Ovary (tissue), 9 donors: Measurements from ENCODE around the gene OLFML2A. TPM values are rescaled to one million over a fixed set of nuclear protein-coding genes. Genes with fewer than 3 reads are reported as not detected.

Source experiments
- DNase-seq, 5 donors: peaks; one replicate each; pipeline ENCODE4 v3.0.0-alpha.2; 2019 to 2020
- H3K27ac ChIP-seq, 2 donors: fragments of 200-600 bp; one replicate each; pipeline versions ENCODE4 v1.5.1 to v1.8.0; 2019 to 2022
- H3K27me3 ChIP-seq: fragments of 200-600 bp; one replicate; pipeline ENCODE4 v1.8.0; 2022
- H3K36me3 ChIP-seq: fragments of 200-600 bp; sonication (generic); one replicate; pipeline ENCODE4 v1.5.1; 2019
- H3K4me1 ChIP-seq: one replicate; pipeline ENCODE4 v1.8.1; 2013; ENCODE audit warnings: mild to moderate bottlenecking, moderate library complexity; ENCODE audit not compliant: insufficient read depth
- H3K4me3 ChIP-seq: fragments of 200-600 bp; sonication (generic); one replicate; pipeline ENCODE4 v1.5.1; 2017
- H3K9me3 ChIP-seq, 2 donors: fragments of 200-600 bp in 1 of 2; sonication (generic) in 1 of 2; one replicate each; pipeline versions ENCODE4 v1.5.1 to v1.8.1; 2013 to 2019; ENCODE audit warnings: mild to moderate bottlenecking in 1 of 2, moderate library complexity in 1 of 2
- CTCF ChIP-seq, 3 donors: fragments of 450-650 bp in 2 of 3; fragments of 200-600 bp in 1 of 3; IDR thresholded peaks; one replicate each; pipeline versions ENCODE4 v1.5.1 to v1.8.0; 2016 to 2022; ENCODE audit warnings: antibody characterized with exemption in 3 of 3, mild to moderate bottlenecking in 1 of 3
- EP300 ChIP-seq: sonication (generic); formaldehyde crosslinking; IDR thresholded peaks from one replicate; pipeline ENCODE4 v1.6.1; 2017; ENCODE audit warnings: antibody characterized with exemption
- POLR2A ChIP-seq: fragments of 450-650 bp; IDR thresholded peaks from one replicate; pipeline ENCODE4 v1.6.1; 2017; ENCODE audit warnings: antibody characterized with exemption, mild to moderate bottlenecking, moderate library complexity
- WGBS, 3 donors: extraction: QIAGEN DNeasy Blood & Tissue Kit in 1 of 3; methylation state at CpG; one replicate each; pipeline versions ENCODE4 v1.1.5 to v1.1.7; 2013 to 2017; 5-methylcytosine and 5-hydroxymethylcytosine counted together
- intact Hi-C, 4 donors: fragments of 100-400 bp; cut with DNase I; formaldehyde crosslinking; loops; one replicate each; pipeline versions ENCODE4 v1.11.0 to v1.15.1; 2022 to 2023
- polyA plus RNA-seq, 2 donors: library from polyadenylated mRNA; stranded (reverse); fragments of 200-250 nt in 1 of 2; fragments of 350-450 nt in 1 of 2; fragmentation: Illumina TruSeq in 1 of 2; extraction: RNeasy Lipid Tissue Mini Kit (QIAGEN cat#74804) in 1 of 2; gene quantifications; one replicate each; pipeline ENCODE4 v1.2.3, GENCODE V29; 2013 to 2014
- total RNA-seq, 7 donors: library from RNA; depleted of rRNA in 2 of 7; stranded (reverse); fragments of >200 nt in 2 of 7; fragmentation: NEBNext Ultra II Directional in 3 of 7; extraction: Animal tissue kit (Norgen Biotek cat#: 25700) in 3 of 7; gene quantifications; one replicate each; pipeline versions ENCODE4 v1.1.0 to v1.2.4, GENCODE V29; 2016 to 2023
- donor health status: DM: no; HTN: no; CAD: no; lungs with moderate emphysema.
- donor health status: DM: no; HTN: no; CAD: no.
- donor health status: Bipolar disorder and iron deficiency.
- donor health status: DM: yes; HTN: yes; CAD: no.
- donor health status: DM: no; HTN: no; CAD: no.
- donor health status: DM: yes; HTN: yes; CAD: no.

OLFML2A gene
- total and polyA plus RNA-seq, 9 donors, result 14.7 to 63.4 (median 31.0) TPM

GRCh38 chr9:124859803-124860581 lies 83.1 kb downstream of the OLFML2A start:
- TF ChIP-seq EP300 (no peak), POLR2A (no peak), CTCF (IDR thresholded peaks at IDR 0.05) (no peak)
- no peaks in the 10 kb centered on the region for H3K27me3 ChIP-seq
- H3K4me1 ChIP-seq, result peaks cover 6% of the 10 kb centered on the region
- H3K36me3 ChIP-seq, result no peaks in the 10 kb centered on the region
- H3K4me3 ChIP-seq, result no peak overlapping the region
- no peak overlapping the region for H3K27ac ChIP-seq
- no peaks in the 10 kb centered on the region for H3K9me3 ChIP-seq
- intact Hi-C loops, result loop anchor here in 2 of 4 donors (10.0 kb wide), 2 partner anchors 245 to 285 kb away; partner anchors contain the start of gene SCAI (in 1 of the 2)
- 31 to 48% (median 45%) methylated on average over 10 of the region's 10 CpGs for WGBS, 3 donors
- no peak for DNase-seq

- no peak for DNase-seq
- H3K9me3 ChIP-seq, result no peaks in the 10 kb centered on the region
- TF ChIP-seq CTCF (IDR thresholded peaks at IDR 0.05) (no peak), EP300 (no peak), POLR2A (no peak)
- intact Hi-C loops, result loop anchor here in 1 of 4 donors (10.0 kb wide), 1 partner anchor 284 kb away; the partner anchor contains the start of gene SCAI
- H3K4me3 ChIP-seq, result peak overlapping the region; percentile 49
- H3K27ac ChIP-seq, result peak overlapping the region; percentile 47 to 76
- H3K27me3 ChIP-seq, result no peaks in the 10 kb centered on the region
- no peaks in the 10 kb centered on the region for H3K36me3 ChIP-seq
- H3K4me1 ChIP-seq, result peaks cover 6% of the 10 kb centered on the region
- WGBS, 3 donors, result 6 to 8% (median 7%) methylated on average over 12 of the region's 12 CpGs
Measured at GRCh38 chr9:124860582-124861341, 83.8 kb downstream of the OLFML2A start.

DNA sequence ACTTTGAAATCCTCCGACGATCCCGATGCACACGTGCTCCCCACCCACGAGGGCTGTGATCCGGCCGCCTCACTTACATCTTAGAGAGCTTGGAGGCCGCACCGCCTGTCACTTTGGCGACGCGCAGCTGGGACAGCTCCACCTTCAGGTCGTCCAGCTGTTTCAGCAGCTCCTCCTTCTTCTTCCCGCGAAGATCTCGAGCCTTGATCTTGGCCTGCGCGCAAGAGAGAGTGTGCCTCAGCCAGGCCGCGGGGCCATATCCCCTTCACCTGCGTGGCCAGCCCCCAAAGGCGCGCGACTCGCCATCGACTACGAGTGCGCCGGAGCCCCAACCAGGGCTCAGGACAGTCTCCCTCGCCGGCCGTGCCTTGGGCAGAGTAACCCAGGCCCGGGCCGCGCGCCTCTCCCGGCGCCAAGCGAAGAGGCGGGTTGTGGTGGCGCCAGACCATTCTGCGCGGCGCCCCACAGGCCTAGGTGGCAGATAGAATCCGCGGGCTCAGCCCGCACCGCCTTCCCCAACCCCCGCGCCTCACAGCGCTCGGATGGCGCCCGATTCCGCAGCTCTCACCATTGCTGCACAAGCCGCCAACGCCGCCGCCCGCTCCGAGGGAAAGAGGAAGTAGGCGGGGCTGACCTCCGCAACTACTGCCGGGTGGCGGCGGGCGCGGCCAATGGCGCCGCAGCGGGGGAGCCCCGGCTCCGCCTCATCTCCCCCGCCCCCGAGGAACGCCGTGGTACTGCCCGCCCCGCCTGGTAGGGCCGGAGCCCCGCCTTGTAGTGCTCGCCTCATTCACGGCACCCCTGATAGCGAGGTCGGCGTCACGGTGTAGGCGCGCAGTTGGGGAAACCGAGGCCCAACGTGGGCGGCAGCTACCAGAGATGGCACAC lies 84.7 kb downstream of the OLFML2A start, which contains the start of the genes ARPC5L and RPL35:
ARPC5L (plus strand) TSS at position 789 of the 888 bp plus-strand sequence. CDS start 7,161 bp downstream, outside the sequence.
RPL35 (minus strand) TSS at position 616 of the 888 bp plus-strand sequence; CDS start at position 571, 45 bp downstream.
- 0% methylated on average over 64 to 92 of the region's 92 CpGs for WGBS, 3 donors

More for the DNA sequence above, 84.7 kb downstream of the OLFML2A start, which contains the start of the genes ARPC5L and RPL35:
- DNase-seq, result peak; percentile 92 to 96 (median 94)
- H3K4me1 ChIP-seq, result peaks cover 6% of the 10 kb centered on the region
- no peaks in the 10 kb centered on the region for H3K9me3 ChIP-seq
- intact Hi-C loops, result loop anchor here in 1 of 4 donors (10.0 kb wide), 1 partner anchor 283 kb away; the partner anchor contains the start of gene SCAI
- no peaks in the 10 kb centered on the region for H3K36me3 ChIP-seq
- peak within 1 kb of the TSS; percentile 49 for H3K4me3 ChIP-seq
- H3K27me3 ChIP-seq, result no peaks in the 10 kb centered on the region
- peak within 1 kb of the TSS; percentile 47 to 76 for H3K27ac ChIP-seq
- peak; percentile 88 for TF ChIP-seq POLR2A
- peak in 2 of 3 donors; percentile 15 to 24 for TF ChIP-seq CTCF (IDR thresholded peaks at IDR 0.05)
- TF ChIP-seq EP300, result no peak
